IPS DF 19.7 (cell line): ENCODE data around the gene ZNF608.

Source experiments
- DNase-seq: peaks from one replicate; pipeline ENCODE4 v3.0.0-alpha.2; 2013; ENCODE audit warnings: low read depth, low spot score

Gene ZNF608

DNA sequence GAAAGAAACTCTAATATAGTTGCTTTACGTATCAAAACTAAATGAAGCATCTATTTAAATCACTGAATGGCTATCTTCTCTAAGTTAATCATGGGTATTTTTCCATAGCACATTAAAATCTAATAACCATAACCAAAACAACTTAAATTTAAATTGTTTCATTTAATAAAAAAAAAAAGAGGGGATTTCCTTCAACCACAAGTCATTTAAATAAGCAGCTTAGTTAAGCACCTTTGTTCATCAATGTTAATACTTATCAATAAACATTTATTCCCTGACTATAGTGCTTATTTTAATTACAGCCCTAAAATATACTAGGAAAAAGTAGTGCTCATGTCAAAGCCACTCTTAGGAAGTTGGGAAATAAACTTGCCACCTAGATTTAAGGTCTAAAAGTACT, 30.3 kb downstream of the ZNF608 start:
- DNase-seq: no peak

DNA sequence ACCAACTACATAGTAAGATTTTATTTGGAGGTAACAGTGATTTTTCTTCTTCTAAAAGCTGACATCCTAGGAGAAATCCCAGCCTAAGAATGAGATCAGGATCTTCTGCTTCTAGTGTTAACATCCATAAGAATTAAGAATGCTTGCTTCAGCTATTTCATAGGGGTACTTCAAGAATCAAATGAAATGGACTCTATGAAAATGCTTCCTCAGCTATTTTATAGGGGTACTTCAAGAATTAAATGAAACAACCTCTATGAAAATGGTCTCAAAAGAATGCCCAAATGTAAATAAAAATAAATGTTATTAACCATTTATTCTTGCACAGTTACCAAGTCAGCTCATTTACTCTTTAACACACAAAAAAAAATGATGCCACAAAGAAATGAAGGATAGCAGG, 31.5 kb downstream of the ZNF608 start:
- DNase-seq: no peak

DNA sequence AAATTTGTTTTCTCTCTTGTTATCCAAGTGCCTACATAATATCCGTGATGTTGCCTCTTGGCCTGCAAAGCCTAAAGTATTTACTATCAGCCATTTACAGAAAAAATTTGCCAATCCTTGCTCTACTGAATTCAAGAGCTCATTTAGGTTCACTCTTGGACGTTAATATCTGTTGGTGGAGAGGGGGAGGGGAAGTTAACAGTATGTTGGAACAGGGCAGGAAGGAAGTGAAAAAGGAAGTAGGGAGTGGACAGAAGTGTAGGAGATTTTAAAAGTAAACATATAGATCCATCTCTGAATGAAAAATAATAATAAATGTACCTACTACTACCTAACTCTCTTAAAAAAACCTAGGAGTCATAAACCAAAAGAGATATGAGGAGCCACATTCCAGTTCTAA, 32.8 kb downstream of the ZNF608 start:
- DNase-seq: no peak

DNA sequence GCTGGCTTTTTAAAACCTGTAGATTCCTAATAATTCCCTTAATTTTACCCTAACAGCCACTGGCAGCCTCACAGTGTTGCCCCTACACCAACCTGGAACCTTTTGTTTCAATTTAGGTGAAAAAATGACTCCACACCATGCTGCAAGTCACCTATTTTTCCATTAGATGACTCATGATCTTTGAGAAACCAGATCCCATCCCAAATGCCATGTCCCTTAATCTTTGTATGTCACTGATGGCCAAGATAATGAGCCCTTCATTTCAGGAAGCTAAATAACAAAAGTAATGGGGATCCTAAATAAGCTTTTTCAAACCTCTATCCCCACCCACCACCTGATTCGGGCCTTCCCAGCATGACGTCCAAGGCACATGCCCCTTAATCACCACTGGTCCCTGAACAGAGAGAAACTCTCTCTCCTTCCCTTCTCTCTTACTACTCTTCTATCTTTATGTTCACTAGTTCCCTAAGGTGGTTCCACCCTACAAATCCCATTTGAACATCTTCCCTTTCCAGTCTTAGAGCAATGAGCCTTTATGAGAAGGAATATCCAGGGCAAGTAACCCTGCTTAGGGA, 33.6 kb downstream of the ZNF608 start:
- no peak for DNase-seq

DNA sequence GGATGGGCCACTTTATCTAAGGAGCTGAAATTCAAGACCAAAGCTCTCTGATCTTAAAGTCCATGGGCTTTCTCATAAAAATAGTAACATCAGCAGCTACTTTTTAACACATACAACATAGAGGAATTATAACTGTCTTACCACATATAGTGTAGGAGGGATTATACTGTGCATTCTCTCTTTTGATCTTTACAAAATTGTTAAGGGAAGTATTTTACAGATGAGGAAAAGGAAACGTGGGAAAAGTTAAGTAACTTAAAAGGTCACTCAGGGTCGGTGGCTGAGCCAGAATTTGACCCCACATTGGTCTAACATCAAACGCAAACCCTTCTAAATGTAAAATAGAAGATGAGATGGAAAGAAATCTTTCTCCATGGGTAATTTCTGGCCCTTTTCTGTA, 38.4 kb downstream of the ZNF608 start:
- DNase-seq: no peak

DNA sequence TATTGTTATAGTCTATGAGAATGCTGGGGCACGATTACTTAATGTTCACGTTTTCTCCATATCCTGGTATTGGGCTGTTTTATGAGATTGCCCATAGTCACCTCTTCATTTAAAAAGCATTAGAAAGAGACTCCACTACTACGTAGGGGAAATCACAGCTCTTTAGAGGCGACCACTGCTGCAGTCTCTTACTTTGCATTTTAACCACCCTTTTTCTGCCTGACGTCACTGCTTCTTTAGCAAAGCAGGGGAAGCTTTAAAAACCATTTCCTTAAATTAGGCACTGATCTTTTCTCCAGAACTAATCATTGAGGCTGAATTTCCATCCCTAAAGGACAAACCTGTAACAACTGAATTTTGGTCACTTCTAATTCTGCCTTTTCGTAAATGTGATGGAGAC, 38.9 kb downstream of the ZNF608 start:
- DNase-seq: no peak

DNA sequence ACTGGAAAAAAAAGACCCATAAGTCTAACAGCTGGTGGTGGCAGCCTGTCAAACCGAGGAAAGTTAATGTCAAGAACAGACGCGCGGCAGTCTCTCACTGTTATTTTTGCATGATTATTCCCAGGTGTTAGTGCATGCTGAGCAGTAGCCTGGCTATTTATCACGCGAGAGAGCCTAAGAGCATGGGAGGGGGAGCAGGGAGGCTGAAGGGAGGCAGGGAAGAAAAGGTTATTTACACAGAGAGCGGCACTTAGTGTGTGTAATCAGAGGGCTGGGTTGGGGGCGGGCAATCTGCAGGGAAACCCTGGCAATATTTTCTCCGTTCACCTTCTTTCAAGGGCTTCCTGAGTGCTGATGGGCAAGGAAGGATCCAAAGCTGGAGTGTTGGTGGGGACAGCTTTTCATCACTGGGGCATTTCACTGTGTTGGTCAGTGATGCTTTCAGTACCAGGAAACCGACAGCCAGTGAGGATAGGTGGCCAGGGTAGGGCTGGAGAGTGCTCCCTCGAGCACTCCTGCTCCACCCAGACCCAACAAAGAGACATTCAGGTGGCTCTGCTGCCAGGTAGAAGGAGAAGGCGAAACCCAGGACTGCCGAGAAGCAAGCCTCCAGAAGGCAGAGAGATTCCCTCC, 39.6 kb downstream of the ZNF608 start:
- DNase-seq: no peak

DNA sequence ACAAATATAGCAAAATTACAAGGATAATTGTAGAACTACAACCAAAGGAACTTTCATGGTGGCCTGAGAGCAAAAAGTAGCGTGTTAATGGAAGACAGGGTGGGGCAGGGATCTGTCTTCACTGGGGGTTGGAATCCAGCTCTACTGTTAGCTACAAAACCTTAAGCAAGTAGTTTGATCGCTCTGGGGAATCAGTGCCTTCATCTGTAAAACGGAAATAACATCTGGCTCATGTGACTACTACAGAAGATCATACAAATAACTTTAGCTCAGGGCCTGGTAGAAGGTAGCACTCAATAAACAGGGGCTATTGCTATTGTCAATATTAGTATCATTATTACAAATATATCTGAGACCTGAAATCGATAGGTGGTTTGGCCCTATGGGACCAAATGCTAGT, 40.4 kb downstream of the ZNF608 start:
- DNase-seq: no peak

DNA sequence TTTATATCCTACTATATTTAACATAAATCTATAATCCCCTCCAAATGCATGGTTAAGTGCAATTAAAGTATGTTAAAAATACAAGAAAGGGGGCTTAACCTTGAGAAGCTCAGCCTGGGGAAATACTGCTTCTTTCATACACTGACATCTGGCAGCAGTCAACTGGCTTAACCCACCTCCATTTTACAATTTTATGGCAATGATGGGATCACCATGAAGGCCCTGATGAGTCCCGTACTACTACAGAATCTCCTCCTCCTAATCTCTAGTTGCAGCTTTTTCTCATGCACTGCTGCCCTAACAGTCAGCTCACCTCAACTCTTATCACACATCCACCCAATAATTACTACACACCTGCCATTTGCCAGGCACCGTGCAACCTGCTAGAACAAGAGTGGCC, 40.9 kb downstream of the ZNF608 start:
- DNase-seq: no peak

DNA sequence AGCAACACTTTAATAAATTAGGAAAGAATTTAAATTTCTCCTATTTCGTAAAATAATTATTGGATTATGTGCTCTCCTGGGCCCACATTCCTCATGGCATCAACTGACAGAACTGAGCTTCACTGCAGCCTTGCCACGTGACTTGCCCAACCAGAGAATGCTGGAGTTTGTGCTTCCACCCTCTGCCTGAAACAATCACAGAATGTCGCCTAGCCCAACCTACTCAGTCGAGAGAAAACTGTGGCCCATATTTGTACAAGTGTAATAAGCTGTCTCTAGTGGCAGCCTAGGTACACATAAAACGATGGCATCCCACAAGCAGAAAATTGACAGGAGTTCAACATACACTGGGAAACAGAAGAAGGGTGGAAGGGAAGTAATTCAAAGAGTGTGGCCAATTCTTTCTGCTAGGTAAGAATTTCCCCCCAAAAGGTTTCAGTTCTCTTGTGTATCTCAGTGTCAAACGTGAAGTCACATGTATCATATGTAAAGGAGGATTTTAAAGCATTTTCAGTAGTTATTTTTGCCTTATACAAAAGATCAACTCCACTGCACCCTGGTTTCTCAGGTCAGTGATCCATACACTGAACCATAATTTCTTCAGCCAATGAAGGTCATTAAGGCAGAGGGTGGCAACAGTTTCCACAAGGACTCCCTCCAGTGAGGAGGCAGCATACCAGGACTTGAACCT, 41.7 kb downstream of the ZNF608 start:
- no peak for DNase-seq

DNA sequence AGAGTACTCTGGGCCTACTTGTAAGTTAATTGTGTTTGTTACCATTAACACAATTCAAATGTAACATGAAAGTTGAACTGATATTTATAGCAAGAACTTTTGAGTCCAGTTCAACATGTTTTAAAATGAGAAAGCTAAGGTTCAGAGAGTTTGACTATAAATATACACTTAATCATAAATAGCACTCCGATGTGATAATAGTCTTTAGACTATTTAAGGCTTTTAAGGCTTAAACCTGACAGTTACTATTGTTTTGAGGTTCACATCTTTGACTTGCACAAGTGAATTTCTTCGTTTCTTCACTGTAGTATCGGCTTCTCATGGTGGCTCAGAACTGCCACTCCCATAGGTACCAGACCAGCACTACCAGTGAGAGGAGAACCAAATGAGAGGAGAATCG, 42.4 kb downstream of the ZNF608 start:
- no peak for DNase-seq

DNA sequence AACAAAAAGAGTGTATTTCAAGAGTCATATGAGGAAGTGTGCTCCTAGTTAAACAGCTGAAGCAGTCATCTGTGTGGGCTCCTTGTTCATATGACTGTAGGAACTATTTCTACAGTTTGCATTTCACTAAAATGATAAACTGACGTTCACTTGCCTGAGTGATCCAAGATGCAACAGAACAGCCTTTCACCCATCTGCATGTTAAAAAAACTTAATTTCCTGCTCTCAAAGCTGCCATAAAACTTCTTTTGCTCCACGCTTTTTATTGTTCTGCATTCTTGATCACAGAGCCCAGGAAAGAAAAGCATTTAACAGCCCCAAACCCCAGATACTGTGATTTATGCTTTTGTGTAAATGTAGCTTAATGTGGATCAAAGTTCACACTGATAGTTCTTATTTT, 43.9 kb downstream of the ZNF608 start:
- no peak for DNase-seq

DNA sequence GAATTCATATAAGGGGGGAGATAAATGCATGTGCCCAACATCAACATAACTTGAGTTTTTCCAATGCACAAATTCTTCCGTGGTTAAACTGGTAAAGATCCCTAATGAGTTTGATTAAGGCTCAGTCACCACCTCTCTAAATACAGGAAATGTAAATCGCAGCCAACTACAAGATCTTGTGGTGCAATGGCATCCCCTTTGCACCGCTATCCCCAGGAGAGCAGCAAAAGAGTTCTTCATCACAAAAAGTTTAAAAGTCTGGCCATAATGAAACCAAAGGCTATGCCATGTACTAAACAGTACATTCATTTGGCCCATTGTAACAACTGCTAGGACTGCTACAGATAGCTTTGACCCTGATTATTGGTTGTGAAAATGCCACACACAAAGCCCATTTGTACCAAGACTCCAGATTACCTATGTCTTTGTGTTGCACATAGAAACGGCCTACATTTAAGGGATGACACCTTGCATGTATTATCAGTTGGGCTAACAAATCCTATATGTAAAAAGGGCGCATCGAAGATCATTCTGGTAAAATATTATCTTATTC, 44.5 kb downstream of the ZNF608 start:
- DNase-seq: no peak

DNA sequence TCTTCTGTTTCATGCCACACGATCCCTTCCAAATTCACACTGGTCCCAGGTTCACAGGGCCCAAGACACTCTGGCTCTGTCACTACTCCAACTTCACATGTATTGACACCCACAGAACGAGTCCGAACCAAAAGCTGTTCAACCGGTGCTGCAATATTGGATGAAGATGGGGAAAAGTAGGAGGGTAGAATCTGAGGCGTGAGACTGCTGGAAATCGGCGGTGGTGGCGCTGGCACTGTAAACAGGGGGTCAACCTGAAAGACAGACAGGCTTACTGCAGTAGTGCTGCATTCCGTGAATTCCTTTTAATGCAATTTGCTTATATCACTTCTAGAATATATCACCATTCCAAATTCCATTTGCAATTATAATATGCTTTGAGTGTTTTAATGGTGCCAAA, 45.4 kb downstream of the ZNF608 start:
- no peak for DNase-seq

DNA sequence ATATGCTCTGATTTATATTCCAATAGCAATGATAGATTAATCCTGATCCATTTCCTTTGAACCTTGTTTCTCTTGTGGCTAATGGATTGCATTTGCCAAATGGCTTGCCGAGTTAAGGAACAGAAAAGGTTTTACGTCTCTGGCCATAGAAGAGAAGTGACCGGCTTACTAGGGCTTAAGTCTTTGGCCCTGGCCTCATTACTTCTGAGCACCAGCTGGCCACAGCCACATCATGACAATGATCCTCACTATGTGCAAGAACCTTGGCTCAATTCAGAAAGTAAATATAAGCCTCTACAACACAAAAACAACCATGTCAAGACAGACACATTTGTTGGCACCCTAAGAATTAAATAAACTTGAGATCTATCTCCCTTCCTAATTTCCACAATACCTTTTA, 46.1 kb downstream of the ZNF608 start:
- DNase-seq: no peak

DNA sequence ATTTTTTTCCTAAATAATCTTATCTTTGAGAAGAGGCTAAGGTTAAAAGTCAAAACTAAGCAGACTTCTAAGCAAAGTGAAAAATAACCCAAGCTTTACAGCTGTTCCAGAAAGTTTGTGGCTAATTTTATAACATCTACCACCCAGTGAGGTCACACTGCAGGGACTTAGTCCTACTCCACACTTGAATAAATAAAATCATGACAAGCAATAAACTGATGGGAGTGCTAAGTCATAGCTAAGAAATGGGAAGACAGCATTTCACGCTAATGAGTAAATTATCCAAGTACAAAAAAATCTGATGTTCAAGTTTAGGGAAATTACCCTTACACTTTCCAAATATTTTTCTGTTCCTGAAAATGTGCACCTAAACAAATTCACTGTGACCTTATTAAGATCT, 47.7 kb downstream of the ZNF608 start:
- DNase-seq: no peak

DNA sequence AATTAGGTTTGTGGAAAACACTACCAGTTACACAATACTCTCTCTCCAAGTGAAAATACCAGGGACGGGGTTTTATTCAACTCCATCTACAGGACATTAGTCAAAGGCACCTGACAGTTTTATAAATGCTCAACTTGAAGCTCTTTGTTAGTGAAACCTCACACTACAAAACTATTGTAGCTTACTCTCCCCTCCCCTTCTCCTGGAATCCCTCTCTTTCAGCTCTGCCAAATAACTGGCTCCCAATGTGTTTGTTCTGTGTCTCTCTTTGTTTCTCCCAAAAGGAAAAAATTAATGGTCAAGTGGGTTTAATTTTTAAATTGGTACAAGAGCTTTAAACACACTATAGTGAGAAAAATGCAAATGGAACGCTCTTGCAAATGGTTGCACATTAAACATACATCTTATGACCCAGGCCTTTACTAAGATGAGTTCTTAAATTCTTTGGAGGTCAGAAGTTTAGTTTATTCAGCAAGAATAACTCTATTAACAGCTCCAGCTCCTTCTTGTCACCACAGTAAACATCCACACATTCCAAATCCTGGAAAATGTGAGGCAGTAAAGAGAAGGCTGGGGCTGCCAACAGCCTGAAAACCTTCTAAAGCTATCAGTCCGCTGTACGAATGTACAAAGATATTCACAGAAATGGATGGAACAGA, 48.4 kb downstream of the ZNF608 start:
- no peak for DNase-seq

DNA sequence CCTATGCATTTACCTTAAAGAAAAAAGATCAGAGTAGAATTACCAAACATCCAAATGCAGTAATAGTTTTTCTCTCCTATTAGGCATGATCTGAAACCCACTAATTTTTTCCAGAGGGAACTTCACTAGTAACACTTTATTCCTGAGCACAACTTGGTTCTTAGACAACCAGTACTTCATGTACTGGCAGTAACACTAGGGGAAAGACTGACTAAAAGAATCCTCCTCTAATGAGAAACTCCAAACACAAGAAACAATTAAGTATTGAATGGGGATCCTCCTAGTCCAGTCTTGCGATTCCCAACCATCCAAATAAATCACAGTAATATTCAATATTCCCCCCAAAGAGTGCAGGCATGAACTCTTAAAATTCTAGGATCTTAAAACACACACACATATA, 48.9 kb downstream of the ZNF608 start:
- DNase-seq: no peak

DNA sequence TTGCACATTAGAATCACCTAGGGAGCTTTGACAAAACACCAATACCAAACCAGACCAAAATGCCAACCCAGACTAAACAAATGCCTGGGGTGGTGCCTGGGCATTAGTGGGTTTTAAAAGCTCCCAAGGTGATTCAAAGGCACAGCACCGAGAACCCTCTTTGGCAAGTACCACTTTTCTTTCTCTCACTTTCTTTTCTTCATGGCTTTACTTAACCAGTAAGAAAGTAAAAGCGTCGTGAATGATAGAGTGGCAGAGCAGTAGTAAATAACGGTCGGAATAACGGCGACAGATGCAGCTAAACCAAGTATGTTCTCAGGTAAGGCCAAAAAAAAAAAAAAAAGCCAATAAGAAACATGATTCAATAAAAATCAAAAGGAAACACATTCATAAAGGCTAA, 49.5 kb downstream of the ZNF608 start:
- DNase-seq: no peak
